D721Med (cell line): ENCODE data around the gene ZNF710.

Experiments used
- DNase-seq: peaks from one replicate; pipeline ENCODE4 v3.0.0; 2011; ENCODE audit warnings: low spot score; ENCODE audit not compliant: insufficient read length
- FAIRE-seq: peaks from 2 replicates; lab custom pipeline; 2011; peaks lifted over from hg19 to GRCh38; lab: Jason Lieb, UNC
- TF ChIP-seq, protein P1 (sequence below): IDR thresholded peaks from 2 replicates; pipeline ENCODE4 v1.5.1; 2012; ENCODE audit warnings: mild to moderate bottlenecking, control low read depth; ENCODE audit not compliant: insufficient read depth; ENCODE audit errors: missing control alignments

Gene ZNF710

DNA sequence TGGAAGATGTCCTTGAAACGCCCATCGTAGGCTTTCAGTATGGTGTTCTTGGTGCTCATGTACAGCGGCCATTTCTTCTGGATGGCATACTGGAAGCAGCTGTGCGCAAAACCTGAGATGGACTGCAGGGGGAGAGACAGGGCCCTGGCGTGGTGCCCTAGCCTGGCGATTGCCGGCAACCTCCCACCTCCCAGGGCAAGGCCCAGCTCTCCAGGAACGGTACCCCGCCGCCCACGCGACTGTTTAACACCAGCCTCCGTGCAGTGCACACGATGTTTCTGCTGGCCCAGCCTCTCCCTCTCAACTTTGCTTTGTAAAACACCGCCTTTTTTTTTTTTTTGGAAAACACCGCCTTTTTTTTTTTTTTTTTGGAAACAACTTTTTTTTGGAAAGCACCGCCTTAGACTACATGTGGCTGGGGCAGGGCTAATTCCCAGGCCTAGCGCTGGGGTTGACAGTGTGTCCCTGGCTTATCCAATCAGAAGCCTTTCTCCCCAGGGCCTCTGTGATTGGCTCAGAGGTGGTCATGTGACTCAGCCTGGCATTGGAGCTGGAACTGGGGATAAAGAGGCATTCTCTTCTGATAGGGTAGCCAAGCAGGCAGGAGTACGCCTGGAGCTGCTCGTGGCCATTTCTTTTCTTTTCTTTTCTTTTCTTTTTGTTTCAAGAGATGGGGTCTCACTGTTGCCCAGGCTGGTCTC is 86.5 kb downstream of the ZNF710 start:
- no peak for DNase-seq
- TF ChIP-seq, protein P1, sequence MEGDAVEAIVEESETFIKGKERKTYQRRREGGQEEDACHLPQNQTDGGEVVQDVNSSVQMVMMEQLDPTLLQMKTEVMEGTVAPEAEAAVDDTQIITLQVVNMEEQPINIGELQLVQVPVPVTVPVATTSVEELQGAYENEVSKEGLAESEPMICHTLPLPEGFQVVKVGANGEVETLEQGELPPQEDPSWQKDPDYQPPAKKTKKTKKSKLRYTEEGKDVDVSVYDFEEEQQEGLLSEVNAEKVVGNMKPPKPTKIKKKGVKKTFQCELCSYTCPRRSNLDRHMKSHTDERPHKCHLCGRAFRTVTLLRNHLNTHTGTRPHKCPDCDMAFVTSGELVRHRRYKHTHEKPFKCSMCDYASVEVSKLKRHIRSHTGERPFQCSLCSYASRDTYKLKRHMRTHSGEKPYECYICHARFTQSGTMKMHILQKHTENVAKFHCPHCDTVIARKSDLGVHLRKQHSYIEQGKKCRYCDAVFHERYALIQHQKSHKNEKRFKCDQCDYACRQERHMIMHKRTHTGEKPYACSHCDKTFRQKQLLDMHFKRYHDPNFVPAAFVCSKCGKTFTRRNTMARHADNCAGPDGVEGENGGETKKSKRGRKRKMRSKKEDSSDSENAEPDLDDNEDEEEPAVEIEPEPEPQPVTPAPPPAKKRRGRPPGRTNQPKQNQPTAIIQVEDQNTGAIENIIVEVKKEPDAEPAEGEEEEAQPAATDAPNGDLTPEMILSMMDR, result no peak
- no peak for FAIRE-seq

DNA sequence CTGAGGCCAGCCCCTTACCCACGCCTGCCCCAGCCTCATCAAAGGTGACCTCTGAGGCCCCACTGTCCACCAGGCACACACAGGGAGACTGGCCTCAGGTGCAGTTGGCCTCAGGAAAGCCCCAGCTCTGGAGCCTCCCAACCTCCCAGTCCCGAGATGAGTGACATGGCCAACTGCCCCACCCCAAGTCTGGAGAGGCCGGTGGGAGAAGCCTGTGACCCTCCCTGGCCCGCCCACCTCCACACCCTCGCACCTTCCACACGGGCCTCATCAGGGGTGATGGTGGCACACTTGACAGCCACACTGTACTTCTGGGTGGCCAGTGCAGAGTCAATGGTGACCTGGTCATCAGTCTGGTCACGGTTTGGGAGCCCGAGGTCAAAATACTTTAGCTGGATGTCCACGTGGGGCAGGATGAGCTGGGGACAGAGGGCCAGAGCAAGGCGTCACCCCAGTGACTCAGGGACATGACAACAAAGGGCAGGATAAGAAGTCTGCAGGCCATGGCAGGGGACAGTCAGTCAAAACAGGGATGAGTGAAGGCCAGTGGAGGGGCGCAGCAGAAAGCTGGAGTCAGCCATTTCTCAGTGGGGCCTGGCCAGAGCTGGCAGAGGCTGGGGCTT is 89.2 kb downstream of the ZNF710 start:
- TF ChIP-seq, protein P1, result no peak
- no peak for FAIRE-seq
- no peak for DNase-seq

DNA sequence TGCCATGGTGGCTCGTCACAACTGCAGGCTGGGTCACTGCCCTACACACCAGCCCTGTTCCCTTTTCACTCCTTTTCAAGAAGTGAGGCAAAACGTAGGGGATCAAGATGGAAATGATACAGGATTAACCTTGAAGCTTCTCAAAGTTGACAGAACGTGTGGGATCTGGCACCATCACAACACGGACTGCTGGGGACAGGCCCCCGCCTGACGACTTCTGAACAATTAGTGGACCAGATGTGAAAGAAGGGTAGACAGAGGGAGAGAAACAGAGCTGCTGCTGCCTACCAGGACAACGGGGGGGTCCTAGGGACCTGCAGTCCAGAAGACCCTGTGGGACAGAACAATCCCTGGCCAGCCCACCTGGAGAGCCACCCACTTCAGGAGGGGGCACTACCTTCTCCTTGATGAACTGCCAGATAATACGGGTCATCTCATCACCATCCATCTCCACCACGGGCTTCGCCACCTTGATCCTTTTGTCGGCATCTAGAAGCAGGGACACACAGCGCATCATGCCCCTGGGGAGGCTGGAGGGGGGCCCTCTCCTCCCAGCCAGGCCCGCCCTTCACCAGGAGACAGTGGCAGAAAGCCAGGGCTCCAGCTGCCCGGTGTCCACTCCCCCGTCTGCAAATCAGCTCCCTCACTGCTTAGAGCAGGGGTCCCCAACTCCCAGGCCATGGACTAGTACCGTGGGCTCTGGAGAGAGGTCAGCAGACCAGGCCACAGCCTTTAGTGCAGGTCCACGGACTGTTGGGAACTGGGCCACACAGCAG is 90.2 kb downstream of the ZNF710 start:
- FAIRE-seq (no peak), DNase-seq (no peak)
- TF ChIP-seq, protein P1, result no peak

DNA sequence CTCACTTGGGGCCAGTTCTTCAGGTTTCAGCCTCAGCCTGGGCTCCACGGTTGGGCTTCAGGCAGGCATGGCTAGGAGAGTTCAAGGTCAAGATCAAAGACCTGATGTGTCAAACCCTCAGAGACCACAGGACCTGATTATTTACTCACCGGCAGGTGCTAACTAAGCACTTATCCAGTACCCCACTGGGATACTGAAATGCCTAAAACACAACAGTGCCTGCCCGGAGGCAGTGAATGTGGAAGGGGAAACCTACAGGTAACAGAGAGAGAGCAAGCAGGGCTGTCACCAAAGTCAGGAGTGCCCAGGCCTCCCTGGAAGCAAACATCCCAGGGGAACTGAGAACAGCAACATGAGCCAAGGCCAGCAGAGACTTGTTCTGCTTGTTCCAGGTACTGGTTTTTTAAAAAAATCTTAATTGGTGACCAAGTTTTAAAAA is 94.4 kb downstream of the ZNF710 start:
- no peak for FAIRE-seq

DNA sequence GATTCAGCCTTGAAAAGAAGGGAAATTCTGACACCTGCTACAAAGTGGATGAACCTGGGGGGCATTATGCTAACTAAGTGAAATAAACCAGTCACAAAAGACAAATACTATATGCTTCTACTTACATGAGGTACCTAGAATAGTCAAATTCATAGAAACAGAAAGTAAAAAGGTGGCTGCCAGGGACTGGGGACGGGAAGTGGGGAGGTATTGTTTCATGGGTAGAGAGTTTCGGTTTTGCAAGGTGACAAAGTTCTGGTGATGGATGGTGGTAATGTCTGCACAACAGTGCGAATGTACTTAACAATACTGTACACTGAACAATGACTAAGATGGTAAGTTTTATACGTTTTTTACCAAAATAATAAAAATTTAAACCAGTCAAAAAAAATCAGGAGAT is 96.4 kb downstream of the ZNF710 start:
- TF ChIP-seq, protein P1, result no peak
- DNase-seq (no peak), FAIRE-seq (no peak)

More for the DNA sequence above, 94.4 kb downstream of the ZNF710 start:
- TF ChIP-seq, protein P1, result no peak
- no peak for DNase-seq

DNA sequence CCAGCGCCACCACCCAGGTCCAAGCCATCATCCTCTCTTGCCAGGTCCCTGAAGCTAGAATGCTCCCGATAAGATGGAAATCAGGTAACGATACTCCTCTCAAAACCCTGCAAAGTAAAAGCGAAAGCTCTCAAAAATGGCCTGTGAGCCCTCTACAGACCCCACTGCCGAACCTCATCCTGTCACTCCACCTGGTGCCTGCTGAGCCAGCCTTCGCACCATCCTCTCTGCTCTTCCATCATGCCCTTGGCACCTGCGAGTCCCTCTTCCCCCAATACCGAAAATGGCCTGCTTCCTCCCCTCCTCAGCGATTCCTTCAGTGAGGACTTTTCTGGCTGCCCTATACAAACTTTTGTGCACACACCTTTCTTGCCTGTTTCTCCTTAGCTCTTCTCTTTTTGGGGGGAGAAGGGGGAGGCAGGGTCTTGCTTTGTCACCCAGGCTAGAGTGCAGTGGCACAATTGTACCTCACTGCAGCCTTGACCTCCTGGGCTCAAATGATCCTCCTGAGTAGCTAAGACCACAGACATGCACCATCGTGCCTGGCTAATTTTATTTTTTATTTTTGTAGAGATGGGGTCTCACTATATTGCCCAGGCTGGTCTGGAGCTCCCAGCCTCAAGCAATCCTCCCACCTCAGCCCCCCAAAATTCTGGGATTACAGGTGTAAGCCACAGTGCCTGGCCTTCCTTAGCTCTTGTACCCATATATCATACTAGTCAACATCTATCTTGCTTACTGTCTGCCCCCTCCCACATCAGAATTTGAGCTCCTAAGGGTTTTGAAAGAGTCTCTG is 98.1 kb downstream of the ZNF710 start:
- FAIRE-seq, result no peak
- no peak for DNase-seq
- TF ChIP-seq, protein P1, result no peak
